Measurements from ENCODE around the gene RIT2. TPM values are rescaled to one million over a fixed set of nuclear protein-coding genes. Genes with fewer than 3 reads are reported as not detected.

Gene RIT2
- total RNA-seq, 1 donor from 2014 or later, result not detected

DNA sequence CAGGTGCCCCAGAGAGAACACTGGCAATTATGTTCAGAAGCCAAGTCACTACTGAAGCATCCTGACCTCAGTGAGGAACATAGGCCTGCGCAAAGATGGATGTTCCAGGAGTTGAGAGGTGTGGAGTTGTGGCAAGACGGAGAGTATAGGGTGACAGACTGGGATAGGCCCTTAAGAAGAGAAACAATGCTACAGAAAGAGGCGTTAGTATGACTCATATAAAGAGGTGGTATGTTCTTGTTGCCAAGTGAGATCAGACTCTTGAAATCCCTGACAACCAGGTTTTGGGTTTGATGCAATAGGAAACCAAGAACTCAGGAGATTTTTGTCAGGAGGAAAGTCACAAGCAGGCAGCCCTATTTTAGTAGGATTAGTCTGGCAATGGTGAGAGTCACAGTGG is 185.6 kb downstream of the RIT2 start:
- DNase-seq (ENCODE audit: low read depth), result peak; percentile 23
- H3K4me3 ChIP-seq (ENCODE audit: low read depth, low read length), result no peak overlapping the region
- TF ChIP-seq, protein P1, sequence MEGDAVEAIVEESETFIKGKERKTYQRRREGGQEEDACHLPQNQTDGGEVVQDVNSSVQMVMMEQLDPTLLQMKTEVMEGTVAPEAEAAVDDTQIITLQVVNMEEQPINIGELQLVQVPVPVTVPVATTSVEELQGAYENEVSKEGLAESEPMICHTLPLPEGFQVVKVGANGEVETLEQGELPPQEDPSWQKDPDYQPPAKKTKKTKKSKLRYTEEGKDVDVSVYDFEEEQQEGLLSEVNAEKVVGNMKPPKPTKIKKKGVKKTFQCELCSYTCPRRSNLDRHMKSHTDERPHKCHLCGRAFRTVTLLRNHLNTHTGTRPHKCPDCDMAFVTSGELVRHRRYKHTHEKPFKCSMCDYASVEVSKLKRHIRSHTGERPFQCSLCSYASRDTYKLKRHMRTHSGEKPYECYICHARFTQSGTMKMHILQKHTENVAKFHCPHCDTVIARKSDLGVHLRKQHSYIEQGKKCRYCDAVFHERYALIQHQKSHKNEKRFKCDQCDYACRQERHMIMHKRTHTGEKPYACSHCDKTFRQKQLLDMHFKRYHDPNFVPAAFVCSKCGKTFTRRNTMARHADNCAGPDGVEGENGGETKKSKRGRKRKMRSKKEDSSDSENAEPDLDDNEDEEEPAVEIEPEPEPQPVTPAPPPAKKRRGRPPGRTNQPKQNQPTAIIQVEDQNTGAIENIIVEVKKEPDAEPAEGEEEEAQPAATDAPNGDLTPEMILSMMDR (conservative IDR thresholded peaks at IDR 0.05; ENCODE audit: low read depth, low read length), result no peak

DNA sequence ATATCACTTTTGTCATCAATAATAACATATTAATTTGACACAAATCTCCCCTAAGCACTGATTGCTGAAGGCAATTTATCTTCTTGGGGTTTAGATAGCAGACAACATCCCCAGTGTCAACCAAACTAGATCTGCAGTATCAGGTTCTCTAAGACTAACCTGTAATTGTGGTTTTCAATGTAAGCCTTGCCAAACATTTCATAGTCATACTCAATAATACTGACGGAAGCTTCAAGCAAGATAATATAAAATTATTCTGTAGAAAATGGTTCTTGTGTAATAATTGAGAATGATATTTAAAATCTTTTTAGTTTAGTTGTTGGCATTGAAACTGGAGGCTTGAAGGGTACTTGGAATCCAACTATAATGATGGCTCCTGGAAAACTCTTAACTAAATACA is 186.3 kb downstream of the RIT2 start:
- DNase-seq (ENCODE audit: low read depth), result no peak
- TF ChIP-seq, protein P1 (conservative IDR thresholded peaks at IDR 0.05; ENCODE audit: low read depth, low read length), result no peak
- no peak overlapping the region for H3K4me3 ChIP-seq (ENCODE audit: low read depth, low read length)

DNA sequence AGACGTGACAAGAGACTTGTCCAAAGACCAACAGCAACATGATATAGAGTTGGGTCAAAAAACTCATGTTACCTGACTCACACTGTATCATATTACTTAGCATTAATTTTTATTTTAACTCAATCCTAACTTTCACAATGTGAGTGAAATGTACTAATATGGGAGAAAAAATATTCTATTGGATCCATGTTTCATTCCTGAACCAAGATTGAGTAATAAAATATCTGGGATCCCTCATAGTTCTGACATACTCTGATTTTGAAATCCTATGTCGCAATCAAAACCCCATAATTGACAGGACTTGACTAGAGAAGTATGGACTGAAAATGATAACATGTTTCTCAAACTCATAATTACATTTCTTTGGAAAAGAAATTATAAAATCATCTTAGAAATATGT is 190.4 kb downstream of the RIT2 start:
- TF ChIP-seq, protein P1 (conservative IDR thresholded peaks at IDR 0.05; ENCODE audit: low read depth, low read length), result no peak
- DNase-seq (ENCODE audit: low read depth), result no peak

DNA sequence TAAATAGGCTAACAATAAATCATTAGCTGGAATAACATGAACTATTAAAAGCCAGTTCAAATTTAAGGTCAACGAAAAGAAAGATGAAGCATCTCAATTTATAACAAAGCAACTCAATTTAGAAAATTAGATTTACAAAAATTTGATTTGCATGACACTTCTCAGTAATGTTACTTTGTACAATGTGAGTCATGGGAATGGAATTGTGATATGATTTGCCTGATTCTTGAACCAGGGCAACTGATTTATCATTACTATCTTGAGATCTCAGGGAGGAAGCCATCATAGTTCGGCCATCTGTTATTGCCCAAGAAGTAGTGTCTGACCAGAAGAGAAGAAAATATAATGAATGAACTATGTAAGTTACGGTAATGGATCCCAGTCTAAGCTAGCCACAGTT is 193.1 kb downstream of the RIT2 start:
- TF ChIP-seq, protein P1 (conservative IDR thresholded peaks at IDR 0.05; ENCODE audit: low read depth, low read length), result no peak
- no peak overlapping the region for H3K4me3 ChIP-seq (ENCODE audit: low read depth, low read length)
- DNase-seq (ENCODE audit: low read depth), result no peak

More for the DNA sequence above, 190.4 kb downstream of the RIT2 start:
- H3K4me3 ChIP-seq (ENCODE audit: low read depth, low read length), result no peak overlapping the region

DNA sequence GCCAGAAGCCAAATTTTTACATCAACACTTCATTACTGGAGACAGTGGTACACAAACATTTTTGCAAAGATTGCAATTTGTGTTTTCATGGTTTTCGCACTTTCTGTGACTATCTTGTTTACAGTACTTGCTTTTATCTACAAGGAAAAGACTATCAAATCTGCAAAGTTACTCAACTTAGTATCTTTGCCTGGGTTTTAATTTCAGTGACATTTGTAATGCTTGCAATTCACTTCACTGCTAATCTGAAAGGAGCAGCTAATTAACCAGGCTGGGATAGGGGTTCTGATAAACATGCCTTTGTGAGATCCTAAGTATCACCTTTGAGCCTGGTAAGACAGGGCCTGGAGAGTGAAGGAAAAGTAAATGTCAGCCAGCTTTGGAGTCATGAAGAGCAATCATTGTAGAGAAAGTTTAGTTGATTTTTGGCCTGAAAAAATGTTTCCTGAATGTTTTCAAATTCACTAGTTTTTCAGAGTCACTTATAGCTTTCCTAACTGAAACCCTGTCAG is 194.2 kb downstream of the RIT2 start:
- no peak overlapping the region for H3K4me3 ChIP-seq (ENCODE audit: low read depth, low read length)
- no peak for DNase-seq (ENCODE audit: low read depth)
- TF ChIP-seq, protein P1 (conservative IDR thresholded peaks at IDR 0.05; ENCODE audit: low read depth, low read length), result no peak

DNA sequence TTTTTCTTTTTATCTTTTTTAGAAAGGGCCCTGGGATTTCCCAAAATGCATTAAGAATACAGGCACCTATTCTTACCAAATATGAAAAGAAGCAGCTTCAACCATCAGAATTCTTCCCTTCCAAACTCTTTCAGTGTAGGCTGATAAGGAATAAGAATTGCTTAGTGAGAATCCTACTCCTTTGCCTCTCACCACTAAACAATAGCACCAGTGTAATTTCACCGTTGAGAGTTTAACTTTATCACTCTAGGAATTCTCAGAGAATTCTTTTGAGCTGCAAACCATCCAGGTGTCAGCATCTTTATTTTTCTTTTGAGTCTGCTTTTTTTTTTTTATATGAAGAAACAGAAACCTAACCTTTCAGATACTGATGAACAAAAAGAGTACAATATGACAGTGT is 194.9 kb downstream of the RIT2 start:
- no peak for DNase-seq (ENCODE audit: low read depth)
- TF ChIP-seq, protein P1 (conservative IDR thresholded peaks at IDR 0.05; ENCODE audit: low read depth, low read length), result no peak
- no peak overlapping the region for H3K4me3 ChIP-seq (ENCODE audit: low read depth, low read length)

DNA sequence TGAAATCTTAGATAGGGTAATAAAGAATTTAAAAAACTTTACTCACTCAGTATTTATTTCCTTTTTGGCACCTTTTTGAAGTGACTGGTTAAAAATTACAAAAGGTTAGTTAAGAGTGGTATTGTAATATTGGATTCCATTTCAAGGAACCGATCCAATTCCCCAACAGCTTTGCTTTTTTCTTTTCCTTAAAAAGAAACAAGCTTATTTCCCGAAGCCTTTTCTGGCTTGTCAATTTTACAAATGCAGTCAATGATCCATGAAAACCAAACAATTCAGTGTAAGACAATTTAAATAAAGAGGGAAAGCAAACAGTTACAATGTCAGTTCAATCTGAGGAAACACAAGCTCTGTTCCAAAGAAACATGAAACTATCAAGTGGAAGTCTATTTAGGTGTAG is 200.2 kb downstream of the RIT2 start:
- DNase-seq (ENCODE audit: low read depth), result peak; percentile 54
- H3K4me3 ChIP-seq (ENCODE audit: low read depth, low read length), result no peak overlapping the region
- TF ChIP-seq, protein P1 (conservative IDR thresholded peaks at IDR 0.05; ENCODE audit: low read depth, low read length), result no peak

All from epithelial cell of proximal tubule (primary cell).